Left lung (tissue), 10 donors: ENCODE data around the gene BNIP5. TPM values are rescaled to one million over a fixed set of nuclear protein-coding genes. Genes with fewer than 3 reads are reported as not detected.
A peak's percentile ranks its signal among the peaks of the same experiment; 100 is the strongest.

Experiments
- ATAC-seq: fragments of 200-7000 bp; cut with Tn5 transposase; one replicate; pipeline ENCODE4 v1.9.1; 2020; ENCODE audit warnings: moderate library complexity
- DNase-seq, 4 donors: peaks; one replicate each; pipeline ENCODE4 v3.0.0-alpha.2; 2013 to 2020
- H3K27ac ChIP-seq, 2 donors: fragments of 200-600 bp; sonication (generic) in 1 of 2; one replicate each; pipeline versions ENCODE4 v1.5.0 to v1.8.0; 2020 to 2021
- H3K27me3 ChIP-seq, 2 donors: fragments of 200-600 bp; sonication (generic) in 1 of 2; one replicate each; pipeline versions ENCODE4 v1.5.0 to v1.8.0; 2020 to 2021
- H3K36me3 ChIP-seq, 2 donors: fragments of 200-600 bp; sonication (generic) in 1 of 2; one replicate each; pipeline versions ENCODE4 v1.5.0 to v1.8.0; 2020 to 2021
- H3K4me1 ChIP-seq, 2 donors: fragments of 200-600 bp; one replicate each; pipeline ENCODE4 v1.8.0; 2021
- H3K4me3 ChIP-seq, 2 donors: fragments of 200-600 bp; sonication (generic) in 1 of 2; one replicate each; pipeline versions ENCODE4 v1.5.0 to v1.8.0; 2020 to 2021; ENCODE audit warnings: mild to moderate bottlenecking in 1 of 2
- H3K9me3 ChIP-seq, 2 donors: fragments of 200-600 bp; sonication (generic) in 1 of 2; one replicate each; pipeline versions ENCODE4 v1.5.0 to v1.8.0; 2020 to 2021
- CTCF ChIP-seq, 2 donors: fragments of 200-600 bp; sonication (generic) in 1 of 2; IDR thresholded peaks; one replicate each; pipeline versions ENCODE4 v1.5.0 to v1.8.0; 2021; ENCODE audit warnings: antibody characterized with exemption in 2 of 2
- intact Hi-C, 2 donors: fragments of 100-400 bp; cut with DNase I; formaldehyde crosslinking; loops; one replicate each; pipeline versions ENCODE4 v1.11.2 to v1.14.2; 2022
- polyA plus RNA-seq, 6 donors: library from polyadenylated mRNA; unstranded; fragments of 120-200 nt; gene quantifications; one replicate each; pipeline ENCODE4 v1.2.1, GENCODE V29; 2013; ENCODE audit not compliant: insufficient read length in 6 of 6
- total RNA-seq, 2 donors: library from RNA; stranded (reverse); fragmentation: NEBNext Ultra II Directional; extraction: Animal tissue kit (Norgen Biotek cat#: 25700); gene quantifications; one replicate each; pipeline ENCODE4 v1.2.1, GENCODE V29; 2021
- donor health status: DM: no; HTN: yes; CAD: no.
- donor health status: DM: no; HTN: no; CAD: no.

The BNIP5 gene
- total and polyA plus RNA-seq, 8 donors: 0.26 TPM; not detected in 7

GRCh38 chr6:36362551-36363370 lies 26.1 kb upstream of the BNIP5 start:
- intact Hi-C loops: no loop called here
- no peak for TF ChIP-seq CTCF (IDR thresholded peaks at IDR 0.05)
- Histone ChIP-seq H3K4me3 (no peak overlapping the region), H3K27me3 (no peaks in the 10 kb centered on the region), H3K9me3 (no peaks in the 10 kb centered on the region), H3K27ac (no peak overlapping the region), H3K36me3 (peaks cover 0 to 17% of the 10 kb centered on the region in 2 donors), H3K4me1 (peaks cover 6 to 61% of the 10 kb centered on the region in 2 donors)
- DNase-seq (peak in 1 of 4 donors; percentile 58), ATAC-seq (no peak)

- intact Hi-C loops: loop anchor here in 1 of 2 donors (2.0 kb wide), 1 partner anchor 58 kb away; no protein-coding TSS in a partner anchor
- H3K4me3 ChIP-seq: no peak overlapping the region
- peaks cover 6 to 56% of the 10 kb centered on the region in 2 donors for H3K4me1 ChIP-seq
- no peaks in the 10 kb centered on the region for H3K9me3 ChIP-seq
- H3K27me3 ChIP-seq: no peaks in the 10 kb centered on the region
- H3K27ac ChIP-seq: no peak overlapping the region
- peaks cover 0 to 8% of the 10 kb centered on the region in 2 donors for H3K36me3 ChIP-seq
- ATAC-seq (no peak), DNase-seq (peak in 1 of 4 donors; percentile 17)
- TF ChIP-seq CTCF (IDR thresholded peaks at IDR 0.05): no peak
These were observed 24.4 kb upstream of the BNIP5 start for GRCh38 chr6:36361071-36361470.

GRCh38 chr6:36360241-36361054 lies 23.8 kb upstream of the BNIP5 start:
- intact Hi-C loops: loop anchor here in 1 of 2 donors (2.0 kb wide), 1 partner anchor 58 kb away; no protein-coding TSS in a partner anchor
- TF ChIP-seq CTCF (IDR thresholded peaks at IDR 0.05): peak; percentile 74 to 88
- DNase-seq: peak; percentile 66 to 88 (median 76)
- Histone ChIP-seq H3K27ac (no peak overlapping the region), H3K9me3 (no peaks in the 10 kb centered on the region), H3K4me1 (peaks cover 6 to 52% of the 10 kb centered on the region in 2 donors), H3K27me3 (no peaks in the 10 kb centered on the region), H3K36me3 (peaks cover 0 to 3% of the 10 kb centered on the region in 2 donors), H3K4me3 (no peak overlapping the region)
- ATAC-seq: peak; percentile 89

- H3K4me1 ChIP-seq: peaks cover 6 to 41% of the 10 kb centered on the region in 2 donors
- no peaks in the 10 kb centered on the region for H3K27me3 ChIP-seq
- intact Hi-C loops: no loop called here
- DNase-seq: no peak
- TF ChIP-seq CTCF (IDR thresholded peaks at IDR 0.05): no peak
- H3K27ac ChIP-seq: no peak overlapping the region
- H3K4me3 ChIP-seq: no peak overlapping the region
- no peaks in the 10 kb centered on the region for H3K9me3 ChIP-seq
- peak; percentile 60 for ATAC-seq
- no peaks in the 10 kb centered on the region for H3K36me3 ChIP-seq
These were observed 21.7 kb upstream of the BNIP5 start for GRCh38 chr6:36358226-36358915.
